HCT116 (cell line): ENCODE data around the gene CYTL1.

Experiments used
- CEBPB ChIP-seq: IDR thresholded peaks from 2 replicates; pipeline ENCODE4 v1.6.1; 2012; ENCODE audit warnings: low read depth
- CTCF ChIP-seq, 3 experiments: fragments of 200-600 bp in 1 of 3; sonication (generic) in 1 of 3; IDR thresholded peaks in 2 of 3; conservative IDR thresholded peaks in 1 of 3; 2 replicates each; pipeline ENCODE4 v1.5.1; 2012 to 2017; ENCODE audit warnings: low read depth in 2 of 3, low read length in 2 of 3, antibody characterized with exemption in 1 of 3, borderline replicate concordance in 1 of 3, control low read depth in 1 of 3, mild to moderate bottlenecking in 1 of 3, mixed read lengths in 1 of 3, mixed run types in 1 of 3, moderate library complexity in 1 of 3; ENCODE audit not compliant: insufficient read depth in 1 of 3
- EZH2 ChIP-seq: fragments of 200-600 bp; sonication (generic); IDR thresholded peaks from 2 replicates; pipeline ENCODE4 v1.6.1; 2017; ENCODE audit warnings: antibody characterized with exemption, mixed run types
- EZH2phosphoT487 ChIP-seq: fragments of 200-600 bp; IDR thresholded peaks from 2 replicates; pipeline ENCODE4 v1.6.1; 2018; ENCODE audit warnings: antibody characterized with exemption, borderline replicate concordance
- JUND ChIP-seq: IDR thresholded peaks from 2 replicates; pipeline ENCODE4 v1.6.1; 2012
- POLR2A ChIP-seq: IDR thresholded peaks from 2 replicates; pipeline ENCODE4 v1.7.0; 2011; ENCODE audit warnings: borderline replicate concordance; ENCODE audit not compliant: insufficient read depth, insufficient read length; ENCODE audit errors: extremely low read depth
- POLR2AphosphoS5 ChIP-seq: IDR thresholded peaks from 2 replicates; pipeline ENCODE4 v1.6.1; 2011; ENCODE audit warnings: mild to moderate bottlenecking, low read depth, low read length, moderate library complexity
- RAD21 ChIP-seq: IDR thresholded peaks from 2 replicates; pipeline ENCODE4 v1.6.1; 2012; ENCODE audit warnings: low read depth, mild to moderate bottlenecking
- TCF7L2 ChIP-seq: IDR thresholded peaks from 2 replicates; pipeline ENCODE4 v1.7.0; 2011; ENCODE audit warnings: borderline replicate concordance, inconsistent platforms; ENCODE audit not compliant: insufficient read depth, insufficient read length; ENCODE audit errors: extremely low read depth
- YY1 ChIP-seq: IDR thresholded peaks from 2 replicates; pipeline ENCODE4 v1.6.1; 2011; ENCODE audit warnings: low read length, low read depth, moderate library complexity, mild to moderate bottlenecking; ENCODE audit not compliant: insufficient replicate concordance; ENCODE audit errors: extremely low read depth
- ZNF274 ChIP-seq: fragments of 200-500 bp; sonication (Bioruptor generic); IDR thresholded peaks from 2 replicates; pipeline ENCODE4 v1.6.1; 2014; ENCODE audit warnings: mild to moderate bottlenecking, low read depth, low read length, inconsistent platforms

- no peak for TF ChIP-seq RAD21
- TF ChIP-seq EZH2, result no peak
- TF ChIP-seq JUND, result no peak
- TF ChIP-seq EZH2phosphoT487, result no peak
- no peak for TF ChIP-seq CTCF (IDR thresholded peaks at IDR 0.05 in 2 of 3, conservative IDR thresholded peaks at IDR 0.05 in 1 of 3; ENCODE audit: borderline replicate concordance in 1 of 3, insufficient read depth in 1 of 3, low read depth in 2 of 3, low read length in 2 of 3)
- TF ChIP-seq POLR2A, result no peak
- TF ChIP-seq POLR2AphosphoS5, result no peak
- no peak for TF ChIP-seq TCF7L2
- TF ChIP-seq CEBPB, result no peak
- TF ChIP-seq YY1, result no peak
- TF ChIP-seq ZNF274, result no peak
These were observed 47.5 kb downstream of the CYTL1 start for GRCh38 chr4:4971796-4972195.
